ENCODE measurements around the gene MMP28. TPM values are rescaled to one million over a fixed set of nuclear protein-coding genes. Genes with fewer than 3 reads are reported as not detected.

Gene MMP28
- total RNA-seq, 1 donor from 2014 or later = 4.2 TPM

- Histone ChIP-seq H3K36me3 (ENCODE audit: control insufficient read depth in 3 of 3, insufficient read depth in 3 of 3, low read length in 3 of 3) (no peaks in the 10 kb centered on the region), H3K27ac (ENCODE audit: low read depth, low read length) (no peak overlapping the region), H3K4me3 (ENCODE audit: low read length in 3 of 3) (no peak overlapping the region), H3K9ac (ENCODE audit: low read depth in 1 of 3, low read length in 3 of 3) (no peak overlapping the region), H3K27me3 (ENCODE audit: control insufficient read depth in 3 of 3, insufficient read depth in 3 of 3, low read length in 3 of 3) (peaks cover 0 to 22% (median 4%) of the 10 kb centered on the region in 3 donors), H3K9me3 (ENCODE audit: control insufficient read depth in 3 of 3, low read length in 3 of 3) (no peaks in the 10 kb centered on the region), H3K4me1 (ENCODE audit: control insufficient read depth in 3 of 3, insufficient read depth in 3 of 3, low read length in 3 of 3) (peaks cover 5 to 13% (median 9%) of the 10 kb centered on the region in 3 donors)
Measured at GRCh38 chr17:35801583-35802224, 6.3 kb upstream of the MMP28 start.

DNA sequence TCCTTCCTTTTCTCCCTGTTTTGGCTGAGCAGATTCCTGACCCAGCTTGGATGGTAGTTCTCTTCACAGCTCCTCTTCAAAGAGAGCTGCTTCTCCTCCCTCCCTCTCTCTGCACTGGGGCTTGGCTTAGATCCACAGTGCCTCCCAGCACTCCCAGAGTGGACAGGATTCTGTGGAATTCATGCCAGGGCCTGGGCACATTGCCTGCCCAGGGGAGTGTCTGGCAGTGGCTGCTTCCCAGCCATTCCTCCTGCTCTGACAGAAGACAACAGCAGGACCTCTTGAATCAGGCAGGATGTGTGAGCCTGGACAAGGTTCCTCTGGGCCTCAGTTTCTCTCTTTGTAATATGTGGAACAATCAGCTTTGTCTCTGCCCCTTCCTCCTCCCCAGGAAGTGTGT lies 4.5 kb upstream of the MMP28 start:
- H3K27me3 ChIP-seq (ENCODE audit: control insufficient read depth in 3 of 3, insufficient read depth in 3 of 3, low read length in 3 of 3) = peaks cover 12 to 38% (median 16%) of the 10 kb centered on the region in 3 donors
- H3K4me3 ChIP-seq (ENCODE audit: low read length in 3 of 3) = no peak overlapping the region
- H3K4me1 ChIP-seq (ENCODE audit: control insufficient read depth in 3 of 3, insufficient read depth in 3 of 3, low read length in 3 of 3) = peaks cover 13 to 23% (median 14%) of the 10 kb centered on the region in 3 donors
- H3K9me3 ChIP-seq (ENCODE audit: control insufficient read depth in 3 of 3, low read length in 3 of 3) = no peaks in the 10 kb centered on the region
- H3K27ac ChIP-seq (ENCODE audit: low read depth, low read length) = no peak overlapping the region
- no peaks in the 10 kb centered on the region for H3K36me3 ChIP-seq (ENCODE audit: control insufficient read depth in 3 of 3, insufficient read depth in 3 of 3, low read length in 3 of 3)
- H3K9ac ChIP-seq (ENCODE audit: low read depth in 1 of 3, low read length in 3 of 3) = no peak overlapping the region

- Histone ChIP-seq H3K4me3 (ENCODE audit: low read length in 3 of 3) (no peak overlapping the region), H3K27me3 (ENCODE audit: control insufficient read depth in 3 of 3, insufficient read depth in 3 of 3, low read length in 3 of 3) (peaks cover 23 to 51% (median 26%) of the 10 kb centered on the region in 3 donors), H3K27ac (ENCODE audit: low read depth, low read length) (no peak overlapping the region), H3K9me3 (ENCODE audit: control insufficient read depth in 3 of 3, low read length in 3 of 3) (no peaks in the 10 kb centered on the region), H3K9ac (ENCODE audit: low read depth in 1 of 3, low read length in 3 of 3) (no peak overlapping the region), H3K36me3 (ENCODE audit: control insufficient read depth in 3 of 3, insufficient read depth in 3 of 3, low read length in 3 of 3) (no peaks in the 10 kb centered on the region), H3K4me1 (ENCODE audit: control insufficient read depth in 3 of 3, insufficient read depth in 3 of 3, low read length in 3 of 3) (peaks cover 14 to 26% (median 17%) of the 10 kb centered on the region in 3 donors)
Measured at GRCh38 chr17:35797918-35798317, 2.5 kb upstream of the MMP28 start.

DNA sequence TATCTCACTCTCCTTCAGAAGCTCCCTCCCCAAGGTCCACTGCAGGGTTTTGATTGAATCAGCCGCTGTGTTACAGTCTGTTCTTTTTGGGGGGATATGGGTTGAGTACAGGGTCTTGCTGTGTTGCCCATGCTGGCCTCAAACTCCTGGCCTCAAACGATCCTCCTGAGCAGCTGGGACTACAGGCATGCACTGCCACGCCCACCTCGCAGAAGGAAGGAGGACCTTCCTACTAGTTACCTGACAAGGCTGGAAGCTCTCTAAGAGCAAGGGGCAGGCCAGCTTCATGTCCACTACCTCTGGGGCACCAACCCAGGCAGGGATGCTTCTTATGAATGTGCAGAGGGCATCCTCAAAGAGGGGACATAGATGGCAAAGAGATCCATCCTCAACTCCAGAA lies 1.9 kb upstream of the MMP28 start:
- Histone ChIP-seq H3K4me3 (ENCODE audit: low read length in 3 of 3) (no peak overlapping the region), H3K36me3 (ENCODE audit: control insufficient read depth in 3 of 3, insufficient read depth in 3 of 3, low read length in 3 of 3) (no peaks in the 10 kb centered on the region), H3K9ac (ENCODE audit: low read depth in 1 of 3, low read length in 3 of 3) (no peak overlapping the region), H3K27ac (ENCODE audit: low read depth, low read length) (no peak overlapping the region), H3K4me1 (ENCODE audit: control insufficient read depth in 3 of 3, insufficient read depth in 3 of 3, low read length in 3 of 3) (peaks cover 14 to 26% (median 17%) of the 10 kb centered on the region in 3 donors), H3K27me3 (ENCODE audit: control insufficient read depth in 3 of 3, insufficient read depth in 3 of 3, low read length in 3 of 3) (peaks cover 23 to 51% (median 26%) of the 10 kb centered on the region in 3 donors), H3K9me3 (ENCODE audit: control insufficient read depth in 3 of 3, low read length in 3 of 3) (no peaks in the 10 kb centered on the region)

DNA sequence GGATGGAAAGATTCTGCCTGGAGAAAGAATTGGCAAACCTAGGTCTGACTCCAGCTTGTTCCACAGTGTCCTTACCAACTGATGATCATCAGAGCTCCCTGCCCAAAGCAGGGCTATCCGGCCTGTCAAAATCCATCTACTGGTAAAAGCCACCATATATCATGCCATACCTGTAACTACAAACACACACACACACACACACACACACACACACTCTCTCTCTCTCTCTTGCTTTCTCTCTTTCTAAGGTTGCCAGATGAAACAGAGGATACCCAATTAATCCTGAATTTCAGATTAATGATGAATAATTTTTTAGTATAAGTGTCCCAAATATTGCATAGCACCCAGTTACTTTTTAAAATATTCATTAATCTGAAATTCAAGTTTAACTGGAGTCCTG lies 1.5 kb upstream of the MMP28 start:
- H3K27me3 ChIP-seq (ENCODE audit: control insufficient read depth in 3 of 3, insufficient read depth in 3 of 3, low read length in 3 of 3) = peaks cover 26 to 53% (median 26%) of the 10 kb centered on the region in 3 donors
- no peaks in the 10 kb centered on the region for H3K36me3 ChIP-seq (ENCODE audit: control insufficient read depth in 3 of 3, insufficient read depth in 3 of 3, low read length in 3 of 3)
- H3K4me1 ChIP-seq (ENCODE audit: control insufficient read depth in 3 of 3, insufficient read depth in 3 of 3, low read length in 3 of 3) = peaks cover 14 to 26% (median 17%) of the 10 kb centered on the region in 3 donors

DNA sequence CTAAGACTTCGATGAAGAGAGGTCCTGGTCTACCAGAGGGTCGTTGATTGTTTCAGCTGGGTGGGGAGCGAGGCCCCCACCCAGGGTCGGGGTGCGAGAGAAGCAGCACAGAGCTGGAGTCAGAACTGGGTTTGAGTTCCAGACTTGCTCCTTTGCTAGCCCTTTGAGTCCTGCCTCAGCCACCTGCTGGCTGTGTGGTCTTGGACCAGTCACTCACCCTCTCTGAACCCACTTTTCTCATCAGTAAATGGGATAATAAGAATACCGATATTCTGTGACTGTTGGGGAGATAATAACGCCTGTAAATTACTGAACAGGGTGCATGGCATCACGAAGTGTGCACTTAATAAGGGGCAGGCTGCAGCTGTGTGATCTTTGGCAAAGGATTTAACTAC lies 427 bp upstream of the MMP28 start:
- Histone ChIP-seq H3K4me3 (ENCODE audit: low read length in 3 of 3) (peak overlapping the region; percentile 50 to 73 (median 67)), H3K9me3 (ENCODE audit: control insufficient read depth in 3 of 3, low read length in 3 of 3) (no peaks in the 10 kb centered on the region), H3K27ac (ENCODE audit: low read depth, low read length) (no peak overlapping the region)

More for the DNA sequence above, 1.5 kb upstream of the MMP28 start:
- no peaks in the 10 kb centered on the region for H3K9me3 ChIP-seq (ENCODE audit: control insufficient read depth in 3 of 3, low read length in 3 of 3)
- H3K4me3 ChIP-seq (ENCODE audit: low read length in 3 of 3) = no peak overlapping the region
- H3K9ac ChIP-seq (ENCODE audit: low read depth in 1 of 3, low read length in 3 of 3) = no peak overlapping the region
- no peak overlapping the region for H3K27ac ChIP-seq (ENCODE audit: low read depth, low read length)

DNA sequence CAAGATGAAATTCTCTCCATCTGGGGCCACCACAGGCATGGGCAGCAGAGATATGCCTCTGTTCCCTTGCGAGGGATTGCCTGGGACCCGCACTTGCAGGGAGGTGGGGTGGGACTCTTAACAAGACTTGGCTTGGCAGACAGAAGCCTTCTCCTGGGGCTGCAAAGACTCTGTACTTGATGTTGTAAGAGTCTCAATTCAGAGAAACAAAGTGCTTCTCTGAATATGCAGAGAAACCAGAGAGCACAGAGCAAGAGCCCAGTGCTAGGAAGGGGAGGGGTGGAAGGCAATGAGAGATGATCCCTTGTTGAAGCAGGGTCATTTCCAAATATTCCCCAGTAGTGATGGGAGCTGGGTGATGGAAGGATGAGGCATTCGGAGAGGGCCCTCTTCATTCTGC lies 2.2 kb downstream of the MMP28 start:
- Histone ChIP-seq H3K9me3 (ENCODE audit: control insufficient read depth in 3 of 3, low read length in 3 of 3) (no peaks in the 10 kb centered on the region), H3K9ac (ENCODE audit: low read depth in 1 of 3, low read length in 3 of 3) (peak overlapping the region in 1 of 3 donors; percentile 16), H3K4me1 (ENCODE audit: control insufficient read depth in 3 of 3, insufficient read depth in 3 of 3, low read length in 3 of 3) (peaks cover 6 to 14% (median 13%) of the 10 kb centered on the region in 3 donors), H3K27ac (ENCODE audit: low read depth, low read length) (no peak overlapping the region), H3K27me3 (ENCODE audit: control insufficient read depth in 3 of 3, insufficient read depth in 3 of 3, low read length in 3 of 3) (peaks cover 26 to 50% (median 29%) of the 10 kb centered on the region in 3 donors), H3K4me3 (ENCODE audit: low read length in 3 of 3) (no peak overlapping the region), H3K36me3 (ENCODE audit: control insufficient read depth in 3 of 3, insufficient read depth in 3 of 3, low read length in 3 of 3) (no peaks in the 10 kb centered on the region)

More for the DNA sequence above, 427 bp upstream of the MMP28 start:
- H3K36me3 ChIP-seq (ENCODE audit: control insufficient read depth in 3 of 3, insufficient read depth in 3 of 3, low read length in 3 of 3) = no peaks in the 10 kb centered on the region
- H3K4me1 ChIP-seq (ENCODE audit: control insufficient read depth in 3 of 3, insufficient read depth in 3 of 3, low read length in 3 of 3) = peaks cover 11 to 24% (median 17%) of the 10 kb centered on the region in 3 donors
- peaks cover 26 to 51% (median 26%) of the 10 kb centered on the region in 3 donors for H3K27me3 ChIP-seq (ENCODE audit: control insufficient read depth in 3 of 3, insufficient read depth in 3 of 3, low read length in 3 of 3)
- peak overlapping the region in 1 of 3 donors; percentile 50 for H3K9ac ChIP-seq (ENCODE audit: low read depth in 1 of 3, low read length in 3 of 3)

GRCh38 chr17:35791681-35792350 lies 3.6 kb downstream of the MMP28 start:
- no peak overlapping the region for H3K4me3 ChIP-seq (ENCODE audit: low read length in 3 of 3)
- H3K27me3 ChIP-seq (ENCODE audit: control insufficient read depth in 3 of 3, insufficient read depth in 3 of 3, low read length in 3 of 3) = peaks cover 24 to 36% (median 29%) of the 10 kb centered on the region in 3 donors
- H3K9ac ChIP-seq (ENCODE audit: low read depth in 1 of 3, low read length in 3 of 3) = no peak overlapping the region
- H3K9me3 ChIP-seq (ENCODE audit: control insufficient read depth in 3 of 3, low read length in 3 of 3) = no peaks in the 10 kb centered on the region
- H3K36me3 ChIP-seq (ENCODE audit: control insufficient read depth in 3 of 3, insufficient read depth in 3 of 3, low read length in 3 of 3) = no peaks in the 10 kb centered on the region
- H3K27ac ChIP-seq (ENCODE audit: low read depth, low read length) = no peak overlapping the region
- peaks cover 6 to 14% (median 13%) of the 10 kb centered on the region in 3 donors for H3K4me1 ChIP-seq (ENCODE audit: control insufficient read depth in 3 of 3, insufficient read depth in 3 of 3, low read length in 3 of 3)

DNA sequence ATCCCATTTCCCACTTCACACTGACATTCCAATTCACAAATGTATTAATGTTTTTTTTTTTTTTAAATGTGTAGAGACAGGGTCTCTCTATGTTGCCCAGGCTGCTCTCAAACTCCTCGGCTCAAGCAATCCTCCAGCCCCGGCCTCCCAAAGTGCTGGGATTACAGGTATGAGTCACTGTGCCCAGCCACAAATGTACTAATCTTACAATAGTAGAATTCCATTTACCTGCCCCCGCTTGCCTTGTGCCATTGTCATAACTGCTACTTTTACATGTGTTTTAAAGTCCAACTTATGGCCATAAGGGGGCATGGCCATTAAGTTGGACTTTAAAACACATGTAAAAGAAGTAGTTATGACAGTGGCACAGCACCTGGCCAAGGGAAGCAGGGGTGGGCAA lies 4.6 kb downstream of the MMP28 start:
- Histone ChIP-seq H3K4me1 (ENCODE audit: control insufficient read depth in 3 of 3, insufficient read depth in 3 of 3, low read length in 3 of 3) (peaks cover 4 to 13% (median 11%) of the 10 kb centered on the region in 3 donors), H3K4me3 (ENCODE audit: low read length in 3 of 3) (no peak overlapping the region), H3K9ac (ENCODE audit: low read depth in 1 of 3, low read length in 3 of 3) (no peak overlapping the region), H3K36me3 (ENCODE audit: control insufficient read depth in 3 of 3, insufficient read depth in 3 of 3, low read length in 3 of 3) (no peaks in the 10 kb centered on the region), H3K9me3 (ENCODE audit: control insufficient read depth in 3 of 3, low read length in 3 of 3) (no peaks in the 10 kb centered on the region), H3K27ac (ENCODE audit: low read depth, low read length) (no peak overlapping the region), H3K27me3 (ENCODE audit: control insufficient read depth in 3 of 3, insufficient read depth in 3 of 3, low read length in 3 of 3) (peaks cover 15 to 27% (median 24%) of the 10 kb centered on the region in 3 donors)
